Upper lobe of left lung (tissue), 6 donors: ENCODE data around the gene ATP10A. TPM values are rescaled to one million over a fixed set of nuclear protein-coding genes. Genes with fewer than 3 reads are reported as not detected.

ENCODE experiments used
- ATAC-seq, 2 donors: fragments of 200-7000 bp; cut with Tn5 transposase; one replicate each; pipeline ENCODE4 v1.9.1; 2022; ENCODE audit warnings: mild to moderate bottlenecking in 2 of 2, moderate library complexity in 2 of 2; ENCODE audit not compliant: low FRiP score in 2 of 2
- DNase-seq, 2 donors: peaks; one replicate each; pipeline ENCODE4 v3.0.0-alpha.2; 2019 to 2020
- H3K27ac ChIP-seq, 4 donors: fragments of 200-600 bp; sonication (generic); one replicate each; pipeline ENCODE4 v1.5.1; 2016 to 2019
- H3K27me3 ChIP-seq, 4 donors: fragments of 200-600 bp; sonication (generic); one replicate each; pipeline ENCODE4 v1.5.1; 2017 to 2019
- H3K36me3 ChIP-seq, 4 donors: fragments of 200-600 bp; sonication (generic); one replicate each; pipeline ENCODE4 v1.5.1; 2016 to 2019
- H3K4me1 ChIP-seq, 4 donors: fragments of 200-600 bp; sonication (generic); one replicate each; pipeline ENCODE4 v1.5.1; 2018 to 2019
- H3K4me3 ChIP-seq, 4 donors: fragments of 200-600 bp; sonication (generic); one replicate each; pipeline ENCODE4 v1.5.1; 2017 to 2019; ENCODE audit warnings: mild to moderate bottlenecking in 2 of 4, moderate library complexity in 1 of 4
- H3K9me3 ChIP-seq, 4 donors: fragments of 200-600 bp; sonication (generic); one replicate each; pipeline ENCODE4 v1.5.1; 2018 to 2019
- EP300 ChIP-seq, 4 donors: sonication (generic); formaldehyde crosslinking; IDR thresholded peaks; one replicate each; pipeline ENCODE4 v1.5.1; 2017; ENCODE audit warnings: antibody characterized with exemption in 4 of 4, control low read depth in 2 of 4
- POLR2A ChIP-seq, 4 donors: fragments of 450-650 bp; IDR thresholded peaks; one replicate each; pipeline ENCODE4 v1.5.1; 2016 to 2017; ENCODE audit warnings: antibody characterized with exemption in 4 of 4, mild to moderate bottlenecking in 2 of 4
- POLR2AphosphoS5 ChIP-seq, 2 donors: sonication (generic); formaldehyde crosslinking; IDR thresholded peaks; one replicate each; pipeline ENCODE4 v1.5.1; 2017; ENCODE audit warnings: antibody characterized with exemption in 2 of 2
- WGBS, 2 donors: methylation state at CpG; one replicate each; pipeline ENCODE4 v1.1.5; 2017 to 2018; 5-methylcytosine and 5-hydroxymethylcytosine counted together
- total RNA-seq, 6 donors: library from RNA; depleted of rRNA in 4 of 6; stranded (reverse); fragments of >200 nt in 4 of 6; gene quantifications; one replicate each; pipeline versions ENCODE4 v1.1.0 to v1.2.1, GENCODE V29; 2016 to 2021
- TF ChIP-seq, protein P1 (sequence below), 6 experiments: fragments of 450-650 bp in 4 of 6; fragments of 200-600 bp in 2 of 6; sonication (generic) in 2 of 6; IDR thresholded peaks; one replicate each; pipeline ENCODE4 v1.5.1; 2016 to 2019; ENCODE audit warnings: antibody characterized with exemption in 6 of 6
- donor health status: DM: no; HTN: no; CAD: no; lungs with moderate emphysema.
- donor health status: DM: no; HTN: yes; CAD: no; lungs with severe emphysema.

ATP10A gene
- total RNA-seq, 6 donors from 2014 or later, result 17.8 to 62.4 (median 32.3) TPM

DNA sequence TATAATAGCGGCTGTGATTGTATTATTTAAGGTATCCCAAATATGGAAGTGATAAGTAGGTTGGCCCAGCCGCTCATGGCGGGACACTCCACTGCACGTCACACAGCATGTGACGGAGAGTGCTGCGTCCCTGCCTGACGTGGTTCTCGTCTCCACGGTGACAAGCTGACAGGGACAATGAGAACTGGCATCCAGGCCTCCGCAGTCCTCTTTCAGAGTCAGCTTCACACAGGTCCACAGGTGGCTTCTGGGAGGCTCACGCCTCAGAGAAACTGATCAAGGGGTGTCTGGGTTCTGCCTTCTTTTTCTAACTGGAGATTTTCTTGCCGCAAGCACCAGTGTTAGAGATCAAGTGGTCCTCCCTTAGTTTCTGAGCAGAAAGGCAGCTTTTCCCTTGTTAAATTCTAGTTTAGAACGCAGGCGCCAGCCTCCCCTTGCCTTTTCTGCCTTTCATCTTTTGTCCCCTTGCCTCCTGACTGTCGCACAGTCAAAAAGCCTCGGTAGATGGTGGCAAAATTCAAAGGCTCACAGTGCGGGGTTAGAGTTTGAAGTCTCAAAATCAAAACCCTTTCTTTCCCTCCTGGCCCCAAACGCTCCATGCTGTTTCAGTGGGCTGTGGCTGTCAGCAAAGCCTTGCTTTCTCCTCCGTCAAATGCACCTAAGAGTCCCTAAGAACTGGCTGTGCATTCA is 120.9 kb downstream of the ATP10A start:
- TF ChIP-seq POLR2A (IDR thresholded peaks at IDR 0.05) (no peak), POLR2AphosphoS5 (IDR thresholded peaks at IDR 0.05) (no peak)
- TF ChIP-seq, protein P1, sequence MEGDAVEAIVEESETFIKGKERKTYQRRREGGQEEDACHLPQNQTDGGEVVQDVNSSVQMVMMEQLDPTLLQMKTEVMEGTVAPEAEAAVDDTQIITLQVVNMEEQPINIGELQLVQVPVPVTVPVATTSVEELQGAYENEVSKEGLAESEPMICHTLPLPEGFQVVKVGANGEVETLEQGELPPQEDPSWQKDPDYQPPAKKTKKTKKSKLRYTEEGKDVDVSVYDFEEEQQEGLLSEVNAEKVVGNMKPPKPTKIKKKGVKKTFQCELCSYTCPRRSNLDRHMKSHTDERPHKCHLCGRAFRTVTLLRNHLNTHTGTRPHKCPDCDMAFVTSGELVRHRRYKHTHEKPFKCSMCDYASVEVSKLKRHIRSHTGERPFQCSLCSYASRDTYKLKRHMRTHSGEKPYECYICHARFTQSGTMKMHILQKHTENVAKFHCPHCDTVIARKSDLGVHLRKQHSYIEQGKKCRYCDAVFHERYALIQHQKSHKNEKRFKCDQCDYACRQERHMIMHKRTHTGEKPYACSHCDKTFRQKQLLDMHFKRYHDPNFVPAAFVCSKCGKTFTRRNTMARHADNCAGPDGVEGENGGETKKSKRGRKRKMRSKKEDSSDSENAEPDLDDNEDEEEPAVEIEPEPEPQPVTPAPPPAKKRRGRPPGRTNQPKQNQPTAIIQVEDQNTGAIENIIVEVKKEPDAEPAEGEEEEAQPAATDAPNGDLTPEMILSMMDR (IDR thresholded peaks at IDR 0.05), result no peak
- no peaks in the 10 kb centered on the region for H3K36me3 ChIP-seq
- no peak overlapping the region for H3K4me3 ChIP-seq
- ATAC-seq, result no peak
- no peaks in the 10 kb centered on the region for H3K9me3 ChIP-seq
- no peak overlapping the region for H3K27ac ChIP-seq
- DNase-seq, result no peak
- WGBS, 2 donors, result 70 to 90% methylated on average over 13 to 19 of the region's 19 CpGs
- H3K27me3 ChIP-seq, result no peaks in the 10 kb centered on the region
- no peaks in the 10 kb centered on the region for H3K4me1 ChIP-seq

DNA sequence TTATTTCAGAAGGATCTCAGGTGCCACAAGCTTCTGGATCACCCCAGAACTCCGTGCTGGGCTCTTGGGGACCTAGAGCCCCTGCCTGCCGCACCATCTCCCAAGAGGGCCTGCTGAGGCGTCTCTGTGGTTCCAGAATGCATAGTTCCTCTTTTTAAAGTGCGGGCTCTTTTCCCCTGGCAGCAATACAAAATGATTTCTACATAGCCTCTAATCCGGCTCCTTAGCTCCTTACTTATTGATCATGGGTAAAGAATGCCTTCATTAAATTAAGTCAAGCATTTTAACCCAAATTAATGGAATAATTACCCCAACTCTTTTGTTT is 121.9 kb downstream of the ATP10A start:
- TF ChIP-seq EP300 (IDR thresholded peaks at IDR 0.05) (no peak), POLR2AphosphoS5 (IDR thresholded peaks at IDR 0.05) (no peak), POLR2A (IDR thresholded peaks at IDR 0.05) (no peak)
- TF ChIP-seq, protein P1 (IDR thresholded peaks at IDR 0.05), result no peak
- Histone ChIP-seq H3K36me3 (no peaks in the 10 kb centered on the region), H3K4me1 (no peaks in the 10 kb centered on the region), H3K9me3 (no peaks in the 10 kb centered on the region), H3K27ac (no peak overlapping the region), H3K4me3 (no peak overlapping the region), H3K27me3 (no peaks in the 10 kb centered on the region)
- ATAC-seq (no peak), DNase-seq (no peak)
- WGBS, 2 donors, result 60 to 63% methylated on average over 5 of the region's 5 CpGs

DNA sequence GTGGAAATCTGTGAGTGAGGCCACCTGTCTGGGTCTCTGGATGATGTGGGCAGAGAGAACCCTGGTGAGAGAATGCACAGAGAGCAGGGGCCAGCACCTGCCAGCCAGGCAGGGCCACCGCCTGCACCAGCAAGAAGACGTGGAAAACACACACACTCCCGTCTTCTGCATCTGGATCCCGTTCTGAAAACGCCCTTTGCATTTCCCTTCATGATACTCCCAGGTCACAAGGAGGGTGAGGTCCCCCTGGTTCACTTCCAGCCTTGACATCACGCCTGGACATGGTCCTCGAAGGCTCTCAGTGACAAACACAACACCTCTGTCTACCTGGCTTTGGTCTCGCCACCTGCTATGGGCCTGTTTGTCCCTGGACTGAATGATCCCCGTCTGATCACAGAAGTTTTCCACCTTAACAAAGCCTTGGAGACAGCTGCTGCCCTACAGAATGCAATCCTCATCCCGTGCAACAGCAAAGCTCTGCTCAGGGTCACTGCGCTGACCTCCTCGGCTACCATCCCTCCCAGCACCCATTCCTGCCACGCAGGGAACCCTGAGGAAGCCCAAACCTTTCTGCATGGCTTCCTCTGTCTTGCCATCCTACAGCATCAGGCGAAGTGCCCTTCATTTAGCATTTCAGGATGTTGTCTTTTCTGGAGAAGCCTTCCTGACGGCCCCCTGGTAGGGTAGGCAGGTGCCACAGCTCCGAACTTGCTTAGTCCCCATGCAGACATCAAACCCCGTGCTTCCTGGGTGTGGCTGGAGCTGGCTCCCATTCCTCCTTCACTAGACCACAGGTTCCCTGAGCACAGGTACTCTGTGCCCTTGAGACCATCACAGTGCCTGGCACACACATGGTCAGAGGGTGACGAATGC is 122.5 kb downstream of the ATP10A start:
- H3K4me3 ChIP-seq, result no peak overlapping the region
- H3K9me3 ChIP-seq, result no peaks in the 10 kb centered on the region
- TF ChIP-seq POLR2A (IDR thresholded peaks at IDR 0.05), result no peak
- no peak for TF ChIP-seq POLR2AphosphoS5 (IDR thresholded peaks at IDR 0.05)
- TF ChIP-seq, protein P1 (IDR thresholded peaks at IDR 0.05), result no peak
- TF ChIP-seq EP300 (IDR thresholded peaks at IDR 0.05), result no peak
- H3K36me3 ChIP-seq, result no peaks in the 10 kb centered on the region
- WGBS, 2 donors, result 80 to 91% methylated on average over 18 of the region's 18 CpGs
- no peak overlapping the region for H3K27ac ChIP-seq
- DNase-seq (no peak), ATAC-seq (no peak)
- no peaks in the 10 kb centered on the region for H3K27me3 ChIP-seq
- no peaks in the 10 kb centered on the region for H3K4me1 ChIP-seq

DNA sequence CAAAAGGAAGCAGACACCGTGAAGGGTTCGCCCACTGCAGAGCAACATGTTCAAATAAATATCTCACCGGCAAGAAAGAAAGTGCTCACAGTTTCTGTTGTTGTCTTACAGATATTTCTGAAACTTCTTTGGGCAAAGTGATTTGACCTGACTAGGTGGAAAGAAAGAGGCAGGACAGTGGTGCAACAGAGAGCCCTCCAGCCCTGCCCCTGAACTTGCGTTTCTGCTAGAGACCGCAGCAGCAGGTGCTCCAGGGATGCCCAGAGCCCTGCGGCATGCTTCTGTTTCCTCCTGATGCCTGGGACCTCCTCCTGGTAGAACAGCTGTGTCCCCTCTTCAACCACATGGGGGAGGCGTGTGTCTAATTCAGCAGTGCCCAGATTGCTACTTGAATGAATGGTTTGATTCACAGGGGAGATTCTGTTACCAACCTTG is 123.4 kb downstream of the ATP10A start:
- DNase-seq (no peak), ATAC-seq (peak in 1 of 2 donors; percentile 41)
- 51 to 52% methylated on average over 6 to 7 of the region's 7 CpGs for WGBS, 2 donors
- TF ChIP-seq, protein P1 (IDR thresholded peaks at IDR 0.05), result peak in 2 of 6 experiments; percentile 9 to 17
- TF ChIP-seq POLR2AphosphoS5 (IDR thresholded peaks at IDR 0.05) (no peak), POLR2A (IDR thresholded peaks at IDR 0.05) (no peak), EP300 (IDR thresholded peaks at IDR 0.05) (no peak)
- H3K4me1 ChIP-seq, result no peaks in the 10 kb centered on the region
- no peaks in the 10 kb centered on the region for H3K36me3 ChIP-seq
- H3K27me3 ChIP-seq, result no peaks in the 10 kb centered on the region
- H3K27ac ChIP-seq, result no peak overlapping the region
- no peak overlapping the region for H3K4me3 ChIP-seq
- H3K9me3 ChIP-seq, result no peaks in the 10 kb centered on the region
